GM21717 (cell line): Measurements from ENCODE around the gene SCMH1.

ENCODE experiments used
- ATAC-seq: cut with Tn5 transposase; IDR thresholded peaks from one replicate; pipeline ENCODE4 v1.9.1; 2021; ENCODE audit warnings: mild to moderate bottlenecking, moderate library complexity; ENCODE audit not compliant: unreplicated experiment

Gene SCMH1

DNA sequence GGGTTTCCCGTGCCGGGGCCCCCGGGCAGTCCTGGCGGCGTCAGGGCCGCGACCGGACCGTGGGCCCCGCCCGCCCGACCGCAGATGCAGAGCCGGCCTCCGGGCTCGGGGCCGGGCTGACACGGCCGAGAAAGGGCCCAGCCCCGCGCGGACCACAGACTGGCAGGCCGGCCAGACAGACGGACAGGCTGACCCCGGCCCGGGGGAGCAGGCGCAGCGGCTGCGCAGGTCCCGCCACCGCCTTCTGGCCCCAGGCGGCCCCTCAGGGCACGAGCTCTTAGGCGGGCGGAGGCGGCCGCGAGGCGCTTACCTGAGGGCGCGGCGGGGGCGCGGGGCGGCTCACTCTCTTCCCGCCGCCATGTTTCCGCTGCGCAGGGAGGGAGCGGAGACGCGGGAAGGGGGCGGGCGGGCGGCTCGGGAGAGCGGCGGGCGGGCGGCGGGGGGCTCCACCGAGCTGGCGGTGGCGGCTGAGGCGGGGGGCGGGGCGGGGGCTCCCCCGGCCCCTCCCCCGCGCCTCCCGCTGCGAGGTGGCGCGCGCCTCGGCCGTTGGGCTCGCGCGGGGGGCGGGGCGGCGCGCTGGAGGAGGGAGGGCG is at the start of gene SCMH1:
SCMH1 (minus strand) TSS at position 558 of the 593 bp plus-strand sequence. CDS start 56,173 bp downstream, outside the sequence.
- ATAC-seq: peak; percentile 33

DNA sequence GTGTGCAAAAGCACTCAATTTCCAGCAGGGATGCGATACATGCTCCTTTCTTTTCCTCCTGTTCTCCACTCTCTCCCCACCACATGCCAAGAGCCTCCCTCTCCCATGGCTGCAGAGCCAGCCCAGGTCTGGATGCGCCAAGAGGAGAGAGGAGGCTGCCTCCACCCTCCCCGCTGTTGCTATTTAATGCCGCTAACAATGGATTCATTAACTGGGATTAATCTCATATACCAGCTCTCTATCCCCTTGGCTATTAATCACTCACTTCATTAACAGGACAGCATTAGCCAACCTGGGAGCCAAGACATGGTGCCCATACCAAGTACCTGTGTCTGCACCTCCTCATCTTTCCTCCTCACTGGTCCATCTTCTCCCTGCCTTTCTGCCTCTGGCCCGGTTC is 49.1 kb upstream of the SCMH1 start:
- no peak for ATAC-seq

DNA sequence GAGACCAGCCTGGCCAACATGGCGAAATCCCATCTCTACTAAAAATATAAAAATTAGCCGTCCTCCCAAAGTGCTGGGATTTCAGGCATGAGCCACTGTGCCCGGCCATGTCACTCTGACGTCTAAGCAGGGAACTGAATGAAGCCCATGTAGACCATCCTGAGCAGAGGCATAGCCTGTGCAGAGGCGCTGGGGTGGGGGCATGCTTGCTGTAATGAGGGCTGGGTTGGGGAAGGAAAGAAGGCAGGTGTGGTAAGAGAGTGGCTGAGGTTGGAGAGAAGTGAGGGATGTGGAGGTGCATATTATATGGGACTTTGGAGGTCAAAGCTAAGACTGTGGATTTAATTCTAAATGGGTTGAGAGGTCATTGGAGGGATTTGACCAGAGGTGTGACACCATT is 47.1 kb upstream of the SCMH1 start:
- ATAC-seq: no peak

DNA sequence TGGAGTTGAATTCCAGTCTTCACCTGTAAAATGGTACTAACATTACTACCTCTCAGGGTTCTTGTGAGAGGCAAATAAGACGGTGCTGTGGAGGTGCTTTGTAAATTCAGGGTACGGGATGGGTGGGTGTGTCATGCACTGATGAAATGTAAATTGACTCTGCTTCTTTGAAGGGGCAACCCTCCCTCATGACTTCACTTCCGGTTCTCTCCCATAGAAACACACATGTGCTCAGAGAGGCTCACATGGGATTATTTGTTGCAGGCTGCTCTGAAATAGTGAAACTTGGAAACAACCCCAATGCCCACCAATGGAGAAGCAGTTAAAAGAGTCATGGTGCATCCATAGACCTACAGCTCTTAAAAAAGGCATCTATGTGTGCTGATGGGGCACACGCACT is 44.9 kb upstream of the SCMH1 start:
- ATAC-seq: no peak

DNA sequence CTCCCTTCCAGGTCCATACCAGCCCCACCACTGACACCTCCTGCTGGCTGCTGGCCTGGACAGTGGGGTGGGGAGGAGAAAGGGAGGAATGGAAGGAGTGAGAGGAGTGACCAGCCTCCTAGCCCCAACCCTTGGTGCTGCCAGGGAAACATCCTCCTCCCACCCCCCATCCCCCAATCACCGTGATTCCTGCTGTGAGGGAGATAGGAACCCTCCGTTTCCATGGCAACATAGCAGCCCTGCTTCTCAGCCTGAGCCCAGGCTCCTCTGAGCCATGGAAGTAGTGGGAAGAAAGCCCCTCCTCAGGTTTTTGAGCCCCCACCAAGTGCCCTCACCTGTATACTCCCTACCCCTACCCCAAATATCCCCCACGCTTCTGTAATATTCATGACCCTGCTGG is 44.4 kb upstream of the SCMH1 start:
- ATAC-seq: no peak

DNA sequence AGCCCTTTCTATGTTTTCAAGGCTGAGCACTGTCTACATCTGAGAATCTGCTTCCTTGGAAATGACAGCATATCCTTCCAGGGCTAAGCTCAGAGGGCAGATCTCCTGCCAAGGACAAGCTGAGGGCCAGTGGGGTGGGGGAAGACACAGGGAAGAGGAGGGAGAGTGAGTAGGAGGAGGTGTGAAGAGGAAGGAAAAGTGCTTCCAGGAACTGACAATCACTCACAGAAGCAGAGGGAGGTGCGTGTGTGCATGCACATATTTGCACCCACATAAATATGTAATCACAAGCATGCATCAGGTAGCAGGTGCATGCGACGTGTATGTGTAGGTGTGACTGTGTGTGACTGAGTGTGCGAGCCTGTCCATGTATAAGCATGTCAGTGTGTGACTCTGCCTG is 43.7 kb upstream of the SCMH1 start:
- no peak for ATAC-seq

DNA sequence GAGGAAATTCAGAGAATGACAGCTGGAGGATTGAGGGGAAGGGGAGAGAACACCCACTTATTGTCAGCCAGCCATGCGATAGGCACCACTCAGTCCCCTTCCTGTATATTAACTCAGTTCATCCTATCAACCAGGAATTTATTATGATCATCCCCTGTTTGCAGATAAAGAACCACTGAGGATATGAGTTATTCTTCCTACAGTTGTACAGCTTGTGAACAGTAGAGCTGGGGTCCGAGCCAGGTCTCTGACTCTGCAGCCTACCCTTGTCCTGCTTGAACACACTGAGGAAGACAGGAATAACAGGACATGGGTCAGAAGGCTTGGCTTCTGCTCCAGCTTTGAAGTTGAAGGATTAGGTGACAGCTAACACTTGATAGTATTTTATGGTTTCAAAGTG is 42.0 kb upstream of the SCMH1 start:
- no peak for ATAC-seq

DNA sequence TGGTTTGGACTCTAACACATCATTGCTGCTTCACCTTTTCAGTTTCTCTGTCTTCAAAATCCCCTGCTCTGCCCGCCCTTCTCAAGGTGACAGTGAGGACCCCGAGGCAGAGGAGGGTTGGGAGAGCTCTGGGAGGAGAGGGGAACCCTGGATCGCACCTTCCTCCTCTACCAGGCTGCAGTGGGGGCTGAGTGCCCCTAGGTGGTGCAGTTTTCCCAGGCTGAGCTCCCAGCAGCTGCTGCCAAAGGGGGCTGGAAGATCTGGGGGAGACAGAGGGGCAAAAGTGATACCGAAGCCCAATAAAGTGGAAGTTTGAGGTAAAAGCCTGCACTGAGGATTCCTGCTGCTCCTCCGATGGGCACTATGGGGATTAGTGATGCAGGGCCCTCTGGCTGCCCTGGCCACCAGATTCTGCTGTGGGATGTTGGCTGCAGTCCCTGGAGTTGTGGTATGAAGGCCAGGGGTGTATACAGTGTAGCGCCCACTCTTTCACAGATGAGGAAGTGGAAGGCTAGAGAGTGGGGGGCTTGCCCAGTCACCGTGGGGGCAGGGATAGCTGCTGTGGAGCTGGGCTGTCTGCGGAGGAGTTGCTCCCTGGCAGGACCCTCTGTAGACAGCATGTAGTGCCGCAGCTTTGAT is 40.7 kb upstream of the SCMH1 start:
- ATAC-seq: no peak

DNA sequence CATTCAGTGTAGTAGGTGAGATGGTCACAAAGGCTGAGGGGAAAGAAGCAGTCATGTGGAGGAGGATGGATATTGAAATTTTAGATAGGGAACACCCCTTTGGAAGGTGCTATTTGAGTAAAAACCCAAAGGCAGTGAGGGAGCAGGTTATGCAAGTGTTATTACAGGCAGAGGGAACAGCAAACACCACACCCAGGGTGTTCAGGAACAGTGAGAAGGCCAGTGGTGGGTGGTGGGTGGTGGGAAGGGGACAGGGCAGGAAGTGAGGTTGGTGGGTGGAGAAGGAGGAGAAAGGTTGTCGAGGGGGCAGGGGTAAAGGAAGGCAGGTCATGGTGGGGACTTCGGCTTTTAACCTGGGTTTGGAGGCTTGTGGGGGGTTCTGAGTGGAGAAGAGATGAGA is 39.2 kb upstream of the SCMH1 start:
- ATAC-seq: no peak

DNA sequence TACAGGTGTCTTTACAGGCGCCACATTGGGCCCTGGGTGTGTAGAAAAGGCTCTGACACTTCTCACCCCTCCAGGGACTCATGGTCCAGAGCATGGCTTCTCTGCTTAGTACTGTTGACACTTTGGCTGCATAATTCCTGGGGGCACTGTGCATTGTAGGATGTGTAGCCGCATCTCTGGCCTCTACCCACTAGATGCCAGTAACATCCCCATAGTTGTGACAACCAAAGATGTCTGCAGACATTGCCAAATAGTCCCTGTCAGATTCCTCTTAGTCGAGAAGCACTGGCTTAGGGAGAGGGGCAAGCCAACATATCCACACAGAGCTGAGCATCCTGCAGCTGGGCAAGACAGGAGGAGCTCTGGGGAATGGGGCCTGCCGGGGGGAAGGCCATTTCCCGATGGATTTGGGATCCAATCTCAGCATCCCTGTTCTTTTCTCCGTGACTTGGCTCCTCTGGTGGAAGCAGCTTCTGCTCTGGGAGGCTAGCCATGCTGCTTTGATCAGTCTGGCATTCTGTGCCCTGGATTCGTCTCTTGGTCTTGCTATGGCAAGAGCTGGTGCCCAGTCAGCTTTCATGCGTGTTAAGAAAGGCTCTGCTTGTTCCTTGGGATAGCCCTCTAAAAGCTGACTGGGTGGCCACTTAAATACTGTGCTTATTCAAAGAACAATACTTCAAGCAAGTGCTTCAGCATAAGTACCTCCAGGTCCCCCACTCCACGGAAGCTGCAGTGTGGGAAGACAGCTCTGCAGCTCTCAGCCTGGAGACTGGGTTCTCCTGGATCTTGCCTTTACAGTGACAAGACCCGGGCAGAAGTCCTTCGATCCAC is 38.3 kb upstream of the SCMH1 start:
- no peak for ATAC-seq

DNA sequence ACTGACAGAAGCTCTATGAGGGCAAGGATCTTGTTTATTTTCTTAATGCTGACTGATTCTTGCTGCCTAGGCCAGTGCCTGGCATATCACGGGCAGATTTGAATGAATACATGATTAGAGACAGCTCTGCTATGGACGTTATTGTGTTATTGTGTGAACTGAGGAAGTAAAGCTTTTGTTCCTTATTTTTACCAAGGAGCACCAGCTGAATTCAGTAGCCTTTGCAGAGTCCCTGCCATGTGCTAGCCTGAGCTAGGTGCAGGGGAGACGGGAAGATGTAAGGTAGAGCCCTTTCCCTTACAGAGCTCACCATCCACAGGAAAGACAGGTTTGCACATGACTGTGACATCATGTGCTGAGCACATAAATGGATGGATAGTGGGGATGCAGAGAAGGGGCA is 36.0 kb upstream of the SCMH1 start:
- no peak for ATAC-seq

DNA sequence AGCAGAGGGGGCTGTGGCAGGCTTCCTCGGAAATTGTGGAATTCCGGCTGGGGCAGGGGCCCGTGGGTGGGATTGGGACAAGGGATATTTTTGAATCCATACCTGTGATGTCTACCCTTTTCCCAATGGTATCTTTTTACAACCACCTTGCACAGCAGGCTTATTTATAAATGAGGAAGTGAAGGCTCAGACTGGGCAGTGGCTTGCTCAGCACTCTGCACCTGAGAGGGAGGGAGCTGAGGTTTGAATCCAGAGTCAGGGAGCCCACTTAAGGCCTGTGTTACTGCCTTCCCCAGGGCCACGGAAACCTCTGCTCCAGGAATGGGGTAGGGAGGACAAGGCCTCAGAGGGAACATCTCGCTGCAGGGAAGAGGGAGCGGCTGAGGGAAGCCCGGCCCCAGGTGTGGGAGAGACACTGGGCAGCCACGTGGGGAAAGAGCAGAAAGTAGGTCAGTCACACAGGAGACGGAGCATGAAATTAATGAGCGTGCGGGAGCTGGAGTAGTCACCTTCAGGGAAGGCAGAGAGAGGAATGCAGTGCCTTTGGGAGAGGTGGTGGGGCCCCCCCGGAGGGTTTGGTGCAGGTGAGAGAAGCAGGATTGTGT is 35.4 kb upstream of the SCMH1 start:
- no peak for ATAC-seq

DNA sequence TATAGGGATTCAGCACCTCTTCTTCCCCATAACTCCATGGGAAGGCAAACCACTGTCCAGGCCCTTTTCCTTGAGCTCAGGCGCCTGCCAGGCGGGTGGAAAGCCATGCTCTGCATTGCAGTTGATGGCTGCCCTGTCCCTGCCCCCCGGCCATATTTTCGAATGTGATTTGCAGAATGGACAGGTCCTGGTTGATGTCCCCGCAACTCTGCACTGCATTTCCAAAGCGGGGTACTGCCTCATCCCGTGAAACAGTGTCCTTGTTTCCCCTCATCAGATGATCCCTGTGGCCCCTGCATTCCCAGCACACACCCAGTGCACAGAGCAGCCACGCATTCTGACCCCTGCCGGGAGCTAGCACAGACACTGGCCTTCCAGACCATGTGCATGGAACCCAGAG is 33.7 kb upstream of the SCMH1 start:
- ATAC-seq: no peak

DNA sequence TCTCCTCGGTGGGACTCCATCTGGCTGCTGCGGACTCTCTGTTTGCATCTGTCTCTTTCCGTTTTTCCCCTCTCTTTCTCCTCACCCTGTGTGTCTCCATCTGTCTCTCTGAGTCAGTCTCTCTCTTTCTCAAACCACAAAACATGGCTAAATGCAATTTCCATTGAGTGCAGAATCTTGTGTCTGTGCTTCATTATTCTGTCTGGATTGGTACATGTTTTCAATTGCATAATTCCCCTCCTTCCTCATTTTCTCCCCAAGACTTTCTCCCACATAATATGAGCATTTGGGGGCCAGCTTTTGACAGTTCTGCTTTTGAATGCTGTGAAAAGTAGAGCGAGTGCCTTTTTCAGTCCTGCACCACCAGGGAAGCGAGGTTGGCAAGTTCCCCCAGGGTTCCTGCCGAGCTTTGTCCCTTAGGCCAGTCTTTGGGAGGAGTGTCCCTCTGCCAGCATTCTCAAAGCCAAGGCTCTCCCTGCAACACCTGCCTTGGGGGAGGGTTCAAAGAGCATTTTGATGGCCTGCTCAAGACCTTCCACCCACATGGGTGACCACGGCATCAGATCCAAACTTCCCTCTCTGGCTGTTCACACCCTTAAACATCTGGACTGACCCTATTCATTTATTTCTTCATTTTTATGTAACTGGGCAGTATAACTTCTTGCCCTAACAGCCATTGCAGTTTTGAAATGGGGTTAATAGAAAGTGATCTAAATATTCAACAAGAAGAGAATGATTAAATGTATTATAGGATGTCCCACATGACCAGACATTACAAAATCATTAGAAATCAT is 32.8 kb upstream of the SCMH1 start:
- no peak for ATAC-seq

DNA sequence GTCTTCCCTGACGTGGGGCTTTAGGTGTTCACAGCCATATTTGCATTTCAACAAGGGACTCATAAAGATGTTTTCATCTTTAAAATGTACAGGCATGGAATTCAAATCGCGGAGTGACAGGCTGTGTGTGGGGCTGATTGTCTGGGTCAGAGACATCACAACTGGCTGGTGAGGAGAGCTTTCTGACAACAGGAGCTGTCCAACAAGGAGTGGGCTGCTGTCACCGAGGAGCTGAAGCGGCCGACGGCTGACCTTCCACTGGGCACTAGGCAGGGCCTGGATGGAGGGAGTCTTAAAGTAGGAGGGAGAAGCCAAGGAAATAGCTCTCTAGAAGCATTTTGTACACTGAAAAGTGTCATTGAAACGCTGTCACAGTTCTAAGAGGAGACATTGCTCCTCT is 30.5 kb upstream of the SCMH1 start:
- ATAC-seq: no peak

DNA sequence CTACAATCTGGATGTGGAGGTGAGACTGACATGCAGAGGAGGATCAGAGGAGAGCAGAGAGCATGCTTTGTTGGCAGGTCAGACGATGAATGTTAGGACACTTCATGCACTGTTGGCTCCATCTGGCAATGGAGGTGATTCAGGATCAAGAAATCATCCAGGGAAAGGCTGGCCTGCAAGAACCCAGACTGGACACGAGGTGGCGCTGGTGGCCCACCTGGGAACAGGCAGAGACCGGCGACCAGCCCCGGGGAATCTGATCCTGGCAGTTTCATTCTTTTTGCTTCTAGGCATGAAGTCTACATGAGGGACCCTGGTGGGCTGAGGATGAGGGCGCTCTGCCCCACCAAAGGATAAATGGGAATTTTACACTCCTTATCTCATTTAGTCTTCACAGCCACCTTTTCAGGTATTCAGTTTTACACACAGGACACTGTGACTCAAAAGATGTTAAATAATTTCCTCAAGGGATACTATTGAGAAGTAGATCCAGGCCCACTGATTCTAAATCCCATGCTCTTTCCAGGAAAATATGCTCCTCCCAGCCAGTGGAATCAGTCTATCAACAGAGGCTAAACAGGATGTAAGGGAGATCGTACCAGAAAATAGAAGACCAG is 26.2 kb upstream of the SCMH1 start:
- no peak for ATAC-seq

DNA sequence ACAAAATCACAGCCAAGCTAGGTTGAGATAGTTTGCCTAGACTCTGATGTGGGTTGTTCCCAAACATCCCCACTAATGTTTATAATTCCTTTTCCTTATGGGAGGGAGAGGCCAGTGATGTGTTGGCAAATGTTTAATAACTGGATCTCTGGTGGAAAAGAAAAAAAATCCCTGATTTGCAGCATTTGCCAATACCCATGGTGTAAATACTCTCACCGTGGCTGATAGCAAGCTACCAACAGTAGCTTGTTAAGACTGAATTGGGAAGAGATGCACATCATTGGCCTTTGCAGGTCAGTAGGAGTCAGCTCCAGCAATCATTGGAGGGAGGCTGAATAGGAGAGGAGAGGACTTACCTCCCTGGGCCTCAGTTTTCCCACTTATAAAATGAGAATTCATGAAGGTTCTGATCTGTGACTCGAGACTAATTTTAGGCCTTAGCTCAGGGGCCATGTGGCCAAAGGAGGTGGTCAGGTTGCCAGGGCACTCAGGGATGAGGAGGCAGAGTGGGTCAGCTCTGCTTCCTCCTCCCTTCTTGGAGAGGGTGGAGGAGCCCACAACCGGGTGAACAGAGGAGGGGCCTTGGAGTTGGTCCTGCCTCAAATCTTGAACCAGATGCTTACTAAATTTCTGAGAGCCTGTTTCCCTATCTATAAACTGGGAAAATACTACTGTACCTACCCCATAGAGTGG is 20.0 kb upstream of the SCMH1 start:
- no peak for ATAC-seq

DNA sequence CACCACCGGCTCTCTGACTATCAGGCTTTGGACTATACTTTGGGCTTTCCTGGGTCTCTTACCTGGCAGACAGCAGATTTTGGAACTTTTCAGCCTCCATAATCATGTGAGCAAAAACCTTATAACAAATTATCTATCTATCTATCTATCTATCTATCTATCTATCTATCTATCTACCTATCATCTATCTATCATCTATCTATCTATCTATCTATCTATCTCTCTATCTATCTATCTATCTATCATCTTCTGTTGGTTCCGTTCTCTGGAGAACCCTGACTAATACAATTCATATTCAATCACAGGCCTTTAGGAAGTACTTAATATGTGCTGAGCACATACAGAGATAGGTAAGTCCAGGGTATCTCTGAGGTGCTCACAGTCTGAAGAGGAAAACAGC is 18.7 kb upstream of the SCMH1 start:
- ATAC-seq: no peak

DNA sequence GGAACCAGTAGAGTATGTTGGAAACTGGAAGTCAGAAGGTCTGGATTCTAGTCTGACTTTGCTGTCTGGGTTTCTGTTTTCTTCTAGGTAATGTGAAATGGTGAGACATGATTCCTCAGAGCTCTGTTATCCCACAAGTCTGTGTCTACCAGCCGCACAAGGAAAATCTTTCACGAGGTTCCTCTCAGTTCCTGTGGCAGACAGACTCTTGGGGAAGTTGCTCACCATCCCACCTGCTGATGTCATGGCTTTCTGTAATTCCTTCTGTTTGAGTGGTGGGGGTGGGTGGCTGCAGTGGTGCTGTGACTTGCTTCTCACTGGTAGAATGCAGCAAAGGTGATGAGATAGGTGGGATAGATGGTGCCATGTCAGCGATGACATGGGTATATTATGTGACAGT is 17.1 kb upstream of the SCMH1 start:
- no peak for ATAC-seq

DNA sequence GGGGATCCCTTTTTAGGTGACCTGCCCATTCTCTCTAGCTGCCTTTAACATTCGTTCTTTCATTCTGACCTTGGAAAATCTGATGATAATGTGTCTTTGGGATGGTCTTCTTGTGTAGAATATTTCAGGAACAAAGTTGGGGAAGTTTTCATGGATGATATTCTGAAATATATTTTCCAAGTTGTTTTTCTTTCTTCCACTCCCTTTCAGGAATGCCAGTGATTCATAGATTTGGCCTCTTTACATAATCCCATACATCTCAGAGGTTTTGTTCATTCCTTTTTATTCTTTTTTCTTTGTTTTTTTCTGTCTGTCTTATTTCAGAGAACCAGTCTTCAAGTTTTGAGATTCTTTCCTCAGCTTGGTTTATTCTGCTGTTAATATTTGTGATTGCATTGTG is 13.9 kb upstream of the SCMH1 start:
- ATAC-seq: no peak
